Tibial nerve (tissue), 4 donors: Measurements from ENCODE around the gene SPATA9. TPM values are rescaled to one million over a fixed set of nuclear protein-coding genes. Genes with fewer than 3 reads are reported as not detected.
"Not testable (repeated sequence)": the region's sequence is repeated elsewhere in the genome, so short reads cannot be mapped to it uniquely, and the experiment has no call there.

Experiments
- DNase-seq, 2 donors: peaks; one replicate each; pipeline ENCODE4 v3.0.0-alpha.2; 2019; ENCODE audit warnings: low spot score in 2 of 2
- H3K27ac ChIP-seq, 4 donors: fragments of 200-600 bp; sonication (generic) in 3 of 4; one replicate each; pipeline ENCODE4 v1.5.1; 2017 to 2019; ENCODE audit warnings: mild to moderate bottlenecking in 1 of 4
- H3K27me3 ChIP-seq, 2 donors: fragments of 200-600 bp; sonication (generic) in 1 of 2; one replicate each; pipeline versions ENCODE4 v1.5.1 to v1.6.0; 2017 to 2019
- H3K36me3 ChIP-seq, 3 donors: fragments of 200-600 bp; sonication (generic); one replicate each; pipeline ENCODE4 v1.5.1; 2018 to 2019
- H3K4me1 ChIP-seq, 4 donors: fragments of 200-600 bp; sonication (generic) in 3 of 4; one replicate each; pipeline ENCODE4 v1.5.1; 2017 to 2019
- H3K4me3 ChIP-seq, 4 donors: fragments of 200-600 bp; sonication (generic) in 3 of 4; one replicate each; pipeline ENCODE4 v1.5.1; 2017 to 2019; ENCODE audit warnings: mild to moderate bottlenecking in 1 of 4, moderate library complexity in 1 of 4
- H3K9me3 ChIP-seq, 4 donors: fragments of 200-600 bp; sonication (generic) in 3 of 4; one replicate each; pipeline ENCODE4 v1.5.1; 2017 to 2019
- EP300 ChIP-seq, 2 donors: sonication (generic); formaldehyde crosslinking; IDR thresholded peaks; one replicate each; pipeline ENCODE4 v1.6.1; 2017; ENCODE audit warnings: antibody characterized with exemption in 2 of 2, mild to moderate bottlenecking in 1 of 2
- POLR2A ChIP-seq, 2 donors: fragments of 450-650 bp; IDR thresholded peaks; one replicate each; pipeline ENCODE4 v1.6.1; 2017; ENCODE audit warnings: antibody characterized with exemption in 2 of 2, mild to moderate bottlenecking in 2 of 2, moderate library complexity in 2 of 2
- WGBS, 2 donors: methylation state at CpG; one replicate each; pipeline ENCODE4 v1.1.5; 2018; 5-methylcytosine and 5-hydroxymethylcytosine counted together
- total RNA-seq, 4 donors: library from RNA; depleted of rRNA; stranded (reverse); fragments of >200 nt; gene quantifications; one replicate each; pipeline ENCODE4 v1.1.0, GENCODE V29; 2016
- TF ChIP-seq, protein P1 (sequence below), 5 experiments: fragments of 200-600 bp in 3 of 5; fragments of 450-650 bp in 2 of 5; sonication (generic) in 3 of 5; IDR thresholded peaks; one replicate each; pipeline ENCODE4 v1.5.1; 2016 to 2019; ENCODE audit warnings: antibody characterized with exemption in 5 of 5, mild to moderate bottlenecking in 3 of 5, moderate library complexity in 2 of 5

The SPATA9 gene
- total RNA-seq, 4 donors from 2014 or later: 1.2 TPM; not detected in 3

DNA sequence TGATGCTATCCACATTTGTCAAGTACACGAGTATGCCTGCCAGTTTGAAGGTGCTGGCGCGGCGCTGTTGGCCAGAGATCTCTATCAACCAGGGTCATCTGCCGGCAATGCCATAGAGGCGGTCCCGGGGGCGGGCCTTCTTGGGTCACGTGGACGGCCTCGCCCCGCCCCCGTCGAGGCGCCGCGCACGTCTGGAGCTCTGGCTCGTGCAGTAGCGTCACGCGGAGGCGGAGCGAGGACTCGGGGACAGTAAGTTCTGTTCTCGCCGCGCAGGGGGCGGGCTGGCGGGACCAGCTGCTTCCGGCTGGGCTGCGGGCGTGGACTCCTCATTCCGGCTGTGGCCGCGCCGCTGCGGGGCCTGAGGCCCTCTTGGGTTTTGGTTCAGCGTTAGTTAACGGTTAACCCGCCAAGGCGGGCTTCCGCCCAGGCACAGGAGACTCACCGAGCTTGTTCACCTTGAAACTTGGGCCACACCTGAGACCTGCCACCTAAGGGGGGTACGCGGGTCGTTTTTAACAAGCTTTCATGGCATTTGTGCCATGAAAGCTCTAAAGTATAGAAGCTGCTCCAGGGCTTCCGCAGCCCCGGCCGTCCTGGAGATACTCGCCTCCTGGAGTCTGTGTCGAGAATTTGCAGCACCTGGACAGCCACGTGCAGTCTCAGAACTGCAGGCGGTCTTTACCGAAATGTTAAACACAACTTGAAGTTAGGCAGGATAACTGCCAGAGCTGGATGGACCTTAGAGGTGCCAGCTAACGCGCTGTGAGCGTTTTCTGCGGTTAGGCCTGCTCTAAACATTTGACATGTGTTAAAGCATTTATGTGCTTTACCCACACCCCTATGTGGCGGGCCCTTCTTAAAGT, 36.0 kb downstream of the SPATA9 start, which contains the start of gene RFESD:
Gene RFESD, plus strand, starts transcription at position 209 of the 863 bp plus-strand sequence. CDS start 5,495 bp downstream, outside the sequence.
- WGBS, 2 donors: 2% methylated on average over 38 to 60 of the region's 60 CpGs
- TF ChIP-seq POLR2A (IDR thresholded peaks at IDR 0.05): peak; percentile 96 to 98
- peak; percentile 100 for TF ChIP-seq EP300 (IDR thresholded peaks at IDR 0.05)
- TF ChIP-seq, protein P1, sequence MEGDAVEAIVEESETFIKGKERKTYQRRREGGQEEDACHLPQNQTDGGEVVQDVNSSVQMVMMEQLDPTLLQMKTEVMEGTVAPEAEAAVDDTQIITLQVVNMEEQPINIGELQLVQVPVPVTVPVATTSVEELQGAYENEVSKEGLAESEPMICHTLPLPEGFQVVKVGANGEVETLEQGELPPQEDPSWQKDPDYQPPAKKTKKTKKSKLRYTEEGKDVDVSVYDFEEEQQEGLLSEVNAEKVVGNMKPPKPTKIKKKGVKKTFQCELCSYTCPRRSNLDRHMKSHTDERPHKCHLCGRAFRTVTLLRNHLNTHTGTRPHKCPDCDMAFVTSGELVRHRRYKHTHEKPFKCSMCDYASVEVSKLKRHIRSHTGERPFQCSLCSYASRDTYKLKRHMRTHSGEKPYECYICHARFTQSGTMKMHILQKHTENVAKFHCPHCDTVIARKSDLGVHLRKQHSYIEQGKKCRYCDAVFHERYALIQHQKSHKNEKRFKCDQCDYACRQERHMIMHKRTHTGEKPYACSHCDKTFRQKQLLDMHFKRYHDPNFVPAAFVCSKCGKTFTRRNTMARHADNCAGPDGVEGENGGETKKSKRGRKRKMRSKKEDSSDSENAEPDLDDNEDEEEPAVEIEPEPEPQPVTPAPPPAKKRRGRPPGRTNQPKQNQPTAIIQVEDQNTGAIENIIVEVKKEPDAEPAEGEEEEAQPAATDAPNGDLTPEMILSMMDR (IDR thresholded peaks at IDR 0.05): peak in 4 of 5 experiments; percentile 8 to 66 (median 36)
- no peaks in the 10 kb centered on the region for H3K27me3 ChIP-seq
- H3K4me1 ChIP-seq: peaks cover 0 to 40% (median 15%) of the 10 kb centered on the region in 4 donors
- peak within 1 kb of the TSS; percentile 40 to 67 (median 59) for H3K4me3 ChIP-seq
- H3K9me3 ChIP-seq: no peaks in the 10 kb centered on the region
- H3K27ac ChIP-seq: peak within 1 kb of the TSS; percentile 81 to 98 (median 96)
- H3K36me3 ChIP-seq: no peaks in the 10 kb centered on the region
- peak; percentile 97 to 99 for DNase-seq

DNA sequence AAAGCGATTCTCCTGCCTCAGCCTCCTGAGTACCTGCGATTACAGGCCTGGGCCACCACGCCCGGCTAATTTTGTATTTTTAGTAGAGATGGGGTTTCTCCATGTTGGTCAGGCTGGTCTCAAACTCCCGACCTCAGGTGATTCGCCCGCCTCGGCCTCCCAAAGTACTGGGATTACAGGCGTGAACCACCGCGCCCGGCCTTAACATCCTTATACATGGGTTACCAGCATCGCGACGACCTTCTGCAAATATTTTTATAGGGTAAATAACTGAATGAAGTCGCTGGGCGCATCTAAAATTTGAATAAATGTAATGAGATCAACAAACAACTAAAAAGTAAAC, 36.6 kb downstream of the SPATA9 start:
- peaks cover 0 to 45% (median 15%) of the 10 kb centered on the region in 4 donors for H3K4me1 ChIP-seq
- 86 to 90% methylated on average over 17 of the region's 17 CpGs for WGBS, 2 donors
- not testable (repeated sequence) for H3K27me3 ChIP-seq, DNase-seq, H3K9me3 ChIP-seq, H3K36me3 ChIP-seq
- H3K4me3 ChIP-seq: peak overlapping the region in 3 of 4 donors; percentile 52 to 67 (median 66)
- peak overlapping the region; percentile 81 to 98 (median 96) for H3K27ac ChIP-seq

DNA sequence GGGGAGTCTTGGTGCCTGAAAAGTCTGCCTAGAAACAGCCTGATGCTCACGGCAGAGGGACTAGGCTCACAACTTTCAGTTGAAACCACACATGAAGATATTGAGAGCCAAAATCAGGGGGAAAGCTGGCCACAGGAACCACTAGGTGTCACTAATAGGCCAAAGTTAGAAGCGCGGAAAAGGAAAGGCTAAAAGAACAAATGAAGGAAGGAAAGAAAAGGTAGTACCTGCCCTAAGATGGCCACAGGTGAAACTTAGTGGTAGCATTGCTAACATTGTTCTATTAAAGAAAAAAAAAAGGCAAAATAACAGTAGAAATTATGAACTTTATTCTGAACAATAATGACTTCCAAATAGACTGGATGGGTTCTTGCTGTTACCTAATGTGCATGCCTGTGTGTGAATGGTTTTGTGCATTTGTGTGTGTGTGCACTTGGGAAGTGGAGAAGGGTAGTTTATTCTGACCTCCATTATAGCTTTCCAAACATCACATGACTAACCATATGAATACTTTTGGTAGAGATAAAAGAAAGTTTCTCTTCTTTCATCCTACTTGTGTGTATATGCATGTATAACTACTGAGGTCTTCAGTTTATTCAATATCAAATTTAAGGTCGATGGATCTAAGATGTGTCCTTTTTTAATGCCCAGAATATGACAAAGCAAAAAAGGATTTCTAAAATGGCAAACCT, 38.3 kb downstream of the SPATA9 start:
- Histone ChIP-seq H3K4me1 (peaks cover 0 to 45% (median 15%) of the 10 kb centered on the region in 4 donors), H3K4me3 (no peak overlapping the region), H3K36me3 (no peaks in the 10 kb centered on the region), H3K27ac (peak overlapping the region; percentile 44 to 98 (median 87)), H3K9me3 (no peaks in the 10 kb centered on the region), H3K27me3 (no peaks in the 10 kb centered on the region)
- DNase-seq: peak in 1 of 2 donors; percentile 70
- WGBS, 2 donors: 19% methylated on average over 4 of the region's 4 CpGs
- TF ChIP-seq POLR2A (IDR thresholded peaks at IDR 0.05): peak in 1 of 2 donors; percentile 18
- TF ChIP-seq, protein P1 (IDR thresholded peaks at IDR 0.05): peak; percentile 59 to 79 (median 65)
- peak; percentile 33 to 55 for TF ChIP-seq EP300 (IDR thresholded peaks at IDR 0.05)

DNA sequence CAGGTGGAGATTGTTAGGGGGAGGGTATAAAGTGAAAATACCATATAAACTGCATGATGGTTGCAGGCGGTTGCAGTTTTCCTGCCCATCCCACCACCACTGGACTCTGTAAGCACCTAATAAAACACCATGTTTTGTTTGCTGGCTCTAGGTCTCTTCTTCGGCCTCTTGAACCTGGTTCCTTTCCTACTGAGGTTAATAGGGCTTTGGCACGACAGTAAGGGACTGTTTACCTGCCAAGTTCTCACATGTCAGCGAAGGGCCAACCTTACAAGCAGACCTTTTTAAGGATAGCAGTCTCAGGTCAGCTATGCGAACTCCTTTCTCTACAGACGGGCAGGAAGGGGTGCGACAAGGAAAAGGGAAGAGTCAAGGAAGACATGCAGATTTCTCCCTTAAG, 39.6 kb downstream of the SPATA9 start:
- no peak for DNase-seq
- H3K9me3 ChIP-seq: no peaks in the 10 kb centered on the region
- 90 to 92% methylated on average over 7 of the region's 7 CpGs for WGBS, 2 donors
- peaks cover 0 to 45% (median 15%) of the 10 kb centered on the region in 4 donors for H3K4me1 ChIP-seq
- no peak overlapping the region for H3K4me3 ChIP-seq
- TF ChIP-seq, protein P1 (IDR thresholded peaks at IDR 0.05): no peak
- no peak for TF ChIP-seq POLR2A (IDR thresholded peaks at IDR 0.05)
- no peak for TF ChIP-seq EP300 (IDR thresholded peaks at IDR 0.05)
- no peaks in the 10 kb centered on the region for H3K36me3 ChIP-seq
- peak overlapping the region in 3 of 4 donors; percentile 78 to 98 (median 80) for H3K27ac ChIP-seq
- H3K27me3 ChIP-seq: no peaks in the 10 kb centered on the region

DNA sequence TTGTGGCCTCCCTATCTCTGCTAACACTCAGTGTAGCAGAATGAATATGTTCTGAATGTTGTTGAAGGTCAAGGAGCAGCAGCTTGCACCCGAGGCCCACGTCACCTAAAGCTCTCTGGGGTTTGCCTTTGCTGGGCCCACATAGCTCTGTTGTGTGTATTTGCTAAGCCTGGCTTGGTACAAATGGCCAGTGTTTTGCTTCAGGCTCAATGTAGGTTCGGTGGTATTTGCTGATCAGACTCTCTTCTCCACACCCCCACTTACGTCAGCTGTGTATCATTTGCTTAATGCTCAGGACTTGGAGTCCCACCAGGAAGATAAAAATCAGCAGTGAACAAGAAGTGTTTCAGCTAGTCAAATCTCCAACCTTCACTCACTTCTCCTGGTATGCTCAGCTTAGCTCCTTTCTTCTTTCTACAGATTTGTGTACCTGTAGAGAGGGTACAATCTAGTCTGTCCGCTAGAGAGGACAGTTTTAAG, 41.0 kb downstream of the SPATA9 start:
- Histone ChIP-seq H3K27ac (peak overlapping the region; percentile 31 to 98 (median 70)), H3K36me3 (no peaks in the 10 kb centered on the region), H3K4me3 (no peak overlapping the region), H3K4me1 (peaks cover 0 to 34% (median 7%) of the 10 kb centered on the region in 4 donors), H3K9me3 (no peaks in the 10 kb centered on the region), H3K27me3 (no peaks in the 10 kb centered on the region)
- WGBS, 2 donors: 62 to 67% methylated on average over 5 of the region's 5 CpGs
- TF ChIP-seq, protein P1 (IDR thresholded peaks at IDR 0.05): no peak
- TF ChIP-seq EP300 (IDR thresholded peaks at IDR 0.05): peak; percentile 94
- peak in 1 of 2 donors; percentile 56 for TF ChIP-seq POLR2A (IDR thresholded peaks at IDR 0.05)
- peak in 1 of 2 donors; percentile 75 for DNase-seq
